Lower leg skin (tissue), 3 donors: ENCODE measurements around the gene RNF217.

Experiments used
- POLR2A ChIP-seq, 2 donors: fragments of 450-650 bp; IDR thresholded peaks; one replicate each; pipeline ENCODE4 v1.6.1; 2016 to 2017; ENCODE audit warnings: antibody characterized with exemption in 2 of 2, mild to moderate bottlenecking in 1 of 2, moderate library complexity in 1 of 2
- TF ChIP-seq, protein P1 (sequence below), 3 donors: fragments of 450-650 bp; IDR thresholded peaks; one replicate each; pipeline ENCODE4 v1.5.1; 2016; ENCODE audit warnings: antibody characterized with exemption in 3 of 3, mild to moderate bottlenecking in 3 of 3, moderate library complexity in 2 of 3

DNA sequence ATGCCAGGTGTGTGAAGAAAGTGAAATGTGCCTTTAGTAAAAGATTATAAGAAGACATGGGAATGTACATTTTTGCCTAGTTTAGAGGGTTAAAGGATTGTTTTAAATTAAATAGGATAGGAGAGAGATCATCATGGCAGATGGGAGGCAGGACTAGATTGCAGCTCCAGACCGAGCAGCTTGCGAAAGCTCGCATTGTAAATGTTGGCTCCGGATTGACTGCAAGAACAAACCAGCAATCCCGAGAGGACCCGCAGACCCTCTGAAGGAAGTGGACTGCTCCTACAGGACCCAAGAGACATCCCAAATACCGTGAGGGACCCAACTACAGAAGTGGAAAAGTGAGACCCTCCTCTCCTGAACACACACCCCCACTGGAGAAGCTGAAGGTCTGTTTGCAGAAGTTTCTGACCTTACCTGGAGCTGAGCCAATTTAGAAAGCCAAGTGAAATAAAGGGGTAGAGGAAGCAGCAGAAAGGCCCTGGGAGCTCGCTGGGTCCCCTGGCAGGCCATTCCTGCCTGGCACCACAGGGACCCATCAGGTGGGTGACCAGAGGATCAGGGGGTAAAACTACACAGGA lies 161.3 kb downstream of the RNF217 start:
- TF ChIP-seq, protein P1, sequence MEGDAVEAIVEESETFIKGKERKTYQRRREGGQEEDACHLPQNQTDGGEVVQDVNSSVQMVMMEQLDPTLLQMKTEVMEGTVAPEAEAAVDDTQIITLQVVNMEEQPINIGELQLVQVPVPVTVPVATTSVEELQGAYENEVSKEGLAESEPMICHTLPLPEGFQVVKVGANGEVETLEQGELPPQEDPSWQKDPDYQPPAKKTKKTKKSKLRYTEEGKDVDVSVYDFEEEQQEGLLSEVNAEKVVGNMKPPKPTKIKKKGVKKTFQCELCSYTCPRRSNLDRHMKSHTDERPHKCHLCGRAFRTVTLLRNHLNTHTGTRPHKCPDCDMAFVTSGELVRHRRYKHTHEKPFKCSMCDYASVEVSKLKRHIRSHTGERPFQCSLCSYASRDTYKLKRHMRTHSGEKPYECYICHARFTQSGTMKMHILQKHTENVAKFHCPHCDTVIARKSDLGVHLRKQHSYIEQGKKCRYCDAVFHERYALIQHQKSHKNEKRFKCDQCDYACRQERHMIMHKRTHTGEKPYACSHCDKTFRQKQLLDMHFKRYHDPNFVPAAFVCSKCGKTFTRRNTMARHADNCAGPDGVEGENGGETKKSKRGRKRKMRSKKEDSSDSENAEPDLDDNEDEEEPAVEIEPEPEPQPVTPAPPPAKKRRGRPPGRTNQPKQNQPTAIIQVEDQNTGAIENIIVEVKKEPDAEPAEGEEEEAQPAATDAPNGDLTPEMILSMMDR (IDR thresholded peaks at IDR 0.05), result no peak
- no peak for TF ChIP-seq POLR2A (IDR thresholded peaks at IDR 0.05)
